ENCODE measurements around the gene CYGB.

GRCh38 chr17:76512366-76513305, 24.9 kb downstream of the CYGB start:
- TF ChIP-seq CTCF (IDR thresholded peaks at IDR 0.05): no peak
- no peak for TF ChIP-seq POLR2AphosphoS5 (IDR thresholded peaks at IDR 0.05)
